CD14-positive monocyte (primary cell): ENCODE results near the gene ADAM22. TPM values are rescaled to one million over a fixed set of nuclear protein-coding genes. Genes with fewer than 3 reads are reported as not detected.
"Not testable (repeated sequence)": the region's sequence is repeated elsewhere in the genome, so short reads cannot be mapped to it uniquely, and the experiment has no call there.

Experiments
- DNase-seq, 3 donors: peaks; one replicate each; pipeline ENCODE4 v3.0.0-alpha.2; 2011 to 2022
- H2AFZ ChIP-seq: 2 replicates; pipeline ENCODE4 v1.6.0; 2012; ENCODE audit warnings: mild to moderate bottlenecking, low read depth, low read length, inconsistent platforms; ENCODE audit not compliant: insufficient read depth, poor library complexity, severe bottlenecking
- H3K27ac ChIP-seq, 2 donors: 1 replicate in 1 of 2; 2 replicates in 1 of 2; pipeline ENCODE4 v1.5.1; 2012 to 2013; ENCODE audit warnings: low read length in 2 of 2, control low read depth in 1 of 2, inconsistent platforms in 1 of 2, low read depth in 1 of 2, mild to moderate bottlenecking in 1 of 2
- H3K27me3 ChIP-seq, 2 donors: one replicate each; pipeline versions ENCODE4 v1.6.0 to v1.6.1; 2011 to 2013; ENCODE audit warnings: low read length in 2 of 2; ENCODE audit not compliant: control insufficient read depth in 2 of 2, insufficient read depth in 2 of 2
- H3K36me3 ChIP-seq, 2 donors: replicated peaks in 1 of 2; 1 replicate in 1 of 2; 2 replicates in 1 of 2; pipeline versions ENCODE4 v1.5.1 to v1.6.1; 2012 to 2013; ENCODE audit warnings: low read length in 2 of 2, control low read depth in 1 of 2, inconsistent platforms in 1 of 2, mild to moderate bottlenecking in 1 of 2; ENCODE audit not compliant: insufficient read depth in 2 of 2, control insufficient read depth in 1 of 2
- H3K4me1 ChIP-seq, 2 donors: 1 replicate in 1 of 2; 2 replicates in 1 of 2; pipeline versions ENCODE4 v1.5.1 to v1.6.1; 2012 to 2013; ENCODE audit warnings: low read length in 2 of 2, control low read depth in 1 of 2, inconsistent platforms in 1 of 2, mild to moderate bottlenecking in 1 of 2, moderate library complexity in 1 of 2; ENCODE audit not compliant: insufficient read depth in 2 of 2, control insufficient read depth in 1 of 2
- H3K4me2 ChIP-seq: replicated peaks from 2 replicates; pipeline ENCODE3; 2012; ENCODE audit warnings: low read length, moderate library complexity, mild to moderate bottlenecking; ENCODE audit not compliant: poor library complexity, severe bottlenecking; ENCODE audit errors: extremely low read depth
- H3K4me3 ChIP-seq, 3 experiments: fragments of 200-600 bp in 1 of 3; sonication (generic) in 1 of 3; replicated peaks in 1 of 3; 1 replicate in 2 of 3; 2 replicates in 1 of 3; pipeline ENCODE4 v1.5.1; 2011 to 2013; ENCODE audit warnings: low read length in 3 of 3, mild to moderate bottlenecking in 3 of 3, control low read depth in 2 of 3, low read depth in 2 of 3, inconsistent platforms in 1 of 3, moderate library complexity in 1 of 3
- H3K79me2 ChIP-seq: 2 replicates; pipeline ENCODE4 v1.6.0; 2012; ENCODE audit warnings: mild to moderate bottlenecking, control low read depth, inconsistent platforms, low read length, moderate library complexity; ENCODE audit not compliant: insufficient read depth
- H3K9ac ChIP-seq: 2 replicates; pipeline ENCODE4 v1.6.0; 2017; ENCODE audit warnings: low read length, mild to moderate bottlenecking; ENCODE audit not compliant: insufficient read depth, poor library complexity, severe bottlenecking
- H3K9me3 ChIP-seq, 2 donors: replicated peaks in 1 of 2; 1 replicate in 1 of 2; 2 replicates in 1 of 2; pipeline versions ENCODE4 v1.5.1 to v1.6.1; 2012 to 2013; ENCODE audit warnings: low read length in 2 of 2, control low read depth in 1 of 2; ENCODE audit not compliant: control insufficient read depth in 1 of 2, insufficient read depth in 1 of 2
- H4K20me1 ChIP-seq: 2 replicates; pipeline ENCODE4 v1.6.0; 2012; ENCODE audit warnings: mild to moderate bottlenecking, low read length, control low read depth, moderate library complexity; ENCODE audit not compliant: insufficient read depth
- H3K27ac Mint-ChIP-seq, 7 donors: one replicate each; pipeline ENCODE4 v1.8.0; 2020; ENCODE audit warnings: mild to moderate bottlenecking in 7 of 7, mixed read lengths in 7 of 7, moderate library complexity in 6 of 7, inconsistent platforms in 2 of 7
- H3K27me3 Mint-ChIP-seq, 3 donors: one replicate each; pipeline ENCODE4 v1.8.0; 2021 to 2022; ENCODE audit warnings: low read depth in 3 of 3, mild to moderate bottlenecking in 3 of 3, mixed read lengths in 3 of 3, moderate library complexity in 3 of 3, inconsistent platforms in 1 of 3
- H3K36me3 Mint-ChIP-seq, 2 donors: one replicate each; pipeline ENCODE4 v1.8.0; 2020; ENCODE audit warnings: mixed read lengths in 2 of 2, inconsistent platforms in 1 of 2, mild to moderate bottlenecking in 1 of 2
- H3K4me1 Mint-ChIP-seq: one replicate; pipeline ENCODE4 v1.8.0; 2020; ENCODE audit warnings: mild to moderate bottlenecking, mixed read lengths
- H3K4me3 Mint-ChIP-seq, 2 donors: one replicate each; pipeline ENCODE4 v1.8.0; 2020; ENCODE audit warnings: mild to moderate bottlenecking in 2 of 2, mixed read lengths in 2 of 2, moderate library complexity in 1 of 2
- H3K9me3 Mint-ChIP-seq, 7 donors: one replicate each; pipeline ENCODE4 v1.8.0; 2020 to 2022; ENCODE audit warnings: mixed read lengths in 7 of 7, mild to moderate bottlenecking in 6 of 7, moderate library complexity in 6 of 7, inconsistent platforms in 2 of 7
- WGBS: methylation state at CpG from one replicate; pipeline ENCODE4 v1.1.5; 2013; ENCODE audit warnings: missing lambda C conversion rate; ENCODE audit not compliant: insufficient coverage; 5-methylcytosine and 5-hydroxymethylcytosine counted together
- intact Hi-C, 2 donors: fragments of 100-400 bp; cut with micrococcal nuclease; formaldehyde crosslinking; loops; one replicate each; pipeline versions ENCODE4 v1.15.0 to v1.15.1; 2023
- polyA plus RNA-seq, 3 donors: library from polyadenylated mRNA; depleted of rRNA in 1 of 3; unstranded in 2 of 3; stranded (reverse) in 1 of 3; fragments of 300-500 nt in 2 of 3; fragments of >200 nt in 1 of 3; fragmentation: Illumina TruSeq in 2 of 3; gene quantifications; 1 replicate in 2 of 3; 2 replicates in 1 of 3; pipeline ENCODE4 v1.2.3, GENCODE V29; 2012 to 2021
- TF ChIP-seq, protein P1 (sequence below): fragments of 200-600 bp; IDR thresholded peaks from one replicate; pipeline ENCODE4 v1.8.0; 2022; ENCODE audit warnings: antibody characterized with exemption, mild to moderate bottlenecking

The ADAM22 gene
- polyA plus RNA-seq, 3 donors: 0.01 to 0.17 TPM; not detected in 1

DNA sequence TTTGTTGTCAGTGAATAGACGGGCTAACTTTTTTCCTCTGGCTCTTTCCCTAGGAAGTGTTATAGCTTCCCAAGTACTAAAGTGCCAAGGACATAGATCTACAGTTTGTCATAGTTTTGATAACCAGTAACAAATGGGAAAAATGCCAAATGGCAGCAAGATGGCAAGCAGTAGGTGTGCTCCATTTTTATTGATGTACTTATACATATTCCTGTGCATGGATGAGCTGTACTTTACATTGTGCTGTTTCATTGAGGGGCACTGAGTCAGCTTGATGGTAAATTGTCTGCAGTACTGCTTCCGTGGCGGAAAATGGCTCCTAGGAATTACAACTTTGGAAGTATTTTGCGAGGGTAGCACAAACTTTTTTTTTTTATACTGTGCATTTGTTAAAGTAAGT lies 7.1 kb downstream of the ADAM22 start:
- Mint-ChIP-seq H3K27me3 (peaks cover 0 to 3% (median 0%) of the 10 kb centered on the region in 3 donors), H3K36me3 (no peaks in the 10 kb centered on the region), H3K9me3 (no peaks in the 10 kb centered on the region), H3K27ac (no peak overlapping the region), H3K4me3 (no peak overlapping the region), H3K4me1 (no peaks in the 10 kb centered on the region)
- Histone ChIP-seq H3K9ac (no peak overlapping the region), H4K20me1 (no peaks in the 10 kb centered on the region), H3K4me3 (no peak overlapping the region), H3K79me2 (no peaks in the 10 kb centered on the region), H3K27ac (no peak overlapping the region), H3K4me2 (no peak overlapping the region), H3K9me3 (no peaks in the 10 kb centered on the region), H3K36me3 (no peaks in the 10 kb centered on the region), H3K4me1 (no peaks in the 10 kb centered on the region), H2AFZ (no peak overlapping the region), H3K27me3 (peaks cover 0 to 4% of the 10 kb centered on the region in 2 donors)
- TF ChIP-seq, protein P1, sequence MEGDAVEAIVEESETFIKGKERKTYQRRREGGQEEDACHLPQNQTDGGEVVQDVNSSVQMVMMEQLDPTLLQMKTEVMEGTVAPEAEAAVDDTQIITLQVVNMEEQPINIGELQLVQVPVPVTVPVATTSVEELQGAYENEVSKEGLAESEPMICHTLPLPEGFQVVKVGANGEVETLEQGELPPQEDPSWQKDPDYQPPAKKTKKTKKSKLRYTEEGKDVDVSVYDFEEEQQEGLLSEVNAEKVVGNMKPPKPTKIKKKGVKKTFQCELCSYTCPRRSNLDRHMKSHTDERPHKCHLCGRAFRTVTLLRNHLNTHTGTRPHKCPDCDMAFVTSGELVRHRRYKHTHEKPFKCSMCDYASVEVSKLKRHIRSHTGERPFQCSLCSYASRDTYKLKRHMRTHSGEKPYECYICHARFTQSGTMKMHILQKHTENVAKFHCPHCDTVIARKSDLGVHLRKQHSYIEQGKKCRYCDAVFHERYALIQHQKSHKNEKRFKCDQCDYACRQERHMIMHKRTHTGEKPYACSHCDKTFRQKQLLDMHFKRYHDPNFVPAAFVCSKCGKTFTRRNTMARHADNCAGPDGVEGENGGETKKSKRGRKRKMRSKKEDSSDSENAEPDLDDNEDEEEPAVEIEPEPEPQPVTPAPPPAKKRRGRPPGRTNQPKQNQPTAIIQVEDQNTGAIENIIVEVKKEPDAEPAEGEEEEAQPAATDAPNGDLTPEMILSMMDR: no peak
- 100% methylated on average over 3 of the region's 4 CpGs for WGBS
- intact Hi-C loops: no loop called here
- no peak for DNase-seq

- no peaks in the 10 kb centered on the region for H3K9me3 Mint-ChIP-seq
- no peaks in the 10 kb centered on the region for H3K27me3 Mint-ChIP-seq
These were observed 10.5 kb downstream of the ADAM22 start for GRCh38 chr7:87944547-87944946.

DNA sequence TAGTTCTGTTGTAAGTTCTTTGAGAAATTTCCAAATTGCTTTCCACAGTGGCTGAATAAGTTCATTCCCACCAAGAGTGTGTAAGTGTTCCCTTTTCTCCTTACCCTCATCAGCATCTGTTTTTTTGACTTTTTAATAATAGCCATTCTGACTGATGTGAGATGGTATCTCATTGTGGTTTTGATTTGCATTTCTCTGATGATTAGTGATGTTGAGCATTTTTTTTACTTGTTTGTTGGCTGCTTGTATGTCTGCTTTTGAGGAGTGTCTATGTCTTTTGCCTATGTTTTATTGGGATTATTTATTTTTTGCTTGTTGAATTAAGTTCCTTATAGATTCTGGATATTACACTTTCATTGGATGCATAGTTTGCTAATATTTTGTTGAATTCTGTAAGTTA lies 11.9 kb downstream of the ADAM22 start:
- H3K4me2 ChIP-seq, H3K27me3 Mint-ChIP-seq, H3K36me3 Mint-ChIP-seq, H3K9ac ChIP-seq, intact Hi-C loops, H3K27ac Mint-ChIP-seq, H3K27me3 ChIP-seq, H3K9me3 ChIP-seq, H3K27ac ChIP-seq, H3K36me3 ChIP-seq, H4K20me1 ChIP-seq, H3K4me3 ChIP-seq, H2AFZ ChIP-seq, DNase-seq, H3K4me1 ChIP-seq, H3K4me1 Mint-ChIP-seq, H3K4me3 Mint-ChIP-seq, H3K79me2 ChIP-seq, H3K9me3 Mint-ChIP-seq: not testable (repeated sequence)

More at GRCh38 chr7:87944547-87944946, 10.5 kb downstream of the ADAM22 start:
- H3K9ac ChIP-seq: no peak overlapping the region
- 100% methylated on average over 2 of the region's 3 CpGs for WGBS
- no peaks in the 10 kb centered on the region for H3K36me3 ChIP-seq
- Mint-ChIP-seq H3K4me1 (no peaks in the 10 kb centered on the region), H3K27ac (no peak overlapping the region), H3K36me3 (no peaks in the 10 kb centered on the region), H3K4me3 (no peak overlapping the region)
- no peaks in the 10 kb centered on the region for H3K79me2 ChIP-seq
- H3K27me3 ChIP-seq: no peaks in the 10 kb centered on the region
- no peak overlapping the region for H3K27ac ChIP-seq
- no peak overlapping the region for H2AFZ ChIP-seq
- no peaks in the 10 kb centered on the region for H3K9me3 ChIP-seq
- intact Hi-C loops: no loop called here
- H3K4me1 ChIP-seq: no peaks in the 10 kb centered on the region
- no peaks in the 10 kb centered on the region for H4K20me1 ChIP-seq
- TF ChIP-seq, protein P1: no peak
- no peak overlapping the region for H3K4me3 ChIP-seq
- no peak overlapping the region for H3K4me2 ChIP-seq
- no peak for DNase-seq
